ENCODE results near the gene ERLIN1. TPM values are rescaled to one million over a fixed set of nuclear protein-coding genes. Genes with fewer than 3 reads are reported as not detected.

ERLIN1 gene
- total RNA-seq, 1 experiment from 2014 or later: 33.0 TPM

GRCh38 chr10:100154666-100155065, 31.2 kb downstream of the ERLIN1 start:
- H2BK15ac ChIP-seq (ENCODE audit: low read depth, low read length): no peak overlapping the region
- H4K8ac ChIP-seq (replicated peaks; ENCODE audit: insufficient read length, low read depth, low read length): no peak overlapping the region
- no peak overlapping the region for H2BK5ac ChIP-seq (ENCODE audit: insufficient read length, low read length)
- no peak overlapping the region for H2BK20ac ChIP-seq (ENCODE audit: low read depth, low read length, poor library complexity, severe bottlenecking)
- no CpG with 5 or more reads among the region's 4 CpGs for WGBS (ENCODE audit: extremely low coverage, insufficient read length, low lambda C conversion rate)
- no peak overlapping the region for H2AK5ac ChIP-seq (ENCODE audit: insufficient read length, low read length)
- H3K27me3 Mint-ChIP-seq (ENCODE audit: low read depth): no peaks in the 10 kb centered on the region
- peaks cover 0 to 2% of the 10 kb centered on the region in 2 experiments; a peak in 2 of 4 replicates for H3K4me1 Mint-ChIP-seq
- no peak for TF ChIP-seq CTCF (conservative IDR thresholded peaks at IDR 0.05)
- H3K56ac ChIP-seq (ENCODE audit: insufficient read length, low read depth, low read length): no peak overlapping the region
- H3K79me2 ChIP-seq (ENCODE audit: insufficient read depth, low read length): no peaks in the 10 kb centered on the region
- no peaks in the 10 kb centered on the region for H3K9me3 Mint-ChIP-seq
- H2BK12ac ChIP-seq (ENCODE audit: insufficient read length, low read depth, low read length): no peak overlapping the region
- H3K27me3 ChIP-seq (ENCODE audit: insufficient read depth, low read length): no peaks in the 10 kb centered on the region
- H3K18ac ChIP-seq (ENCODE audit: insufficient read length, low read depth, low read length): no peak overlapping the region
- no peak overlapping the region for H4K91ac ChIP-seq (ENCODE audit: insufficient read length, low read depth, low read length)
- H3K36me3 Mint-ChIP-seq (ENCODE audit: insufficient read depth in 1 of 3, low read depth in 3 of 3): peaks cover 8 to 54% (median 43%) of the 10 kb centered on the region in 3 experiments; a peak in 6 of 7 replicates
- H4K20me1 ChIP-seq (ENCODE audit: control insufficient read depth, insufficient read depth, insufficient read length): no peaks in the 10 kb centered on the region
- no peak overlapping the region for H3T11ph ChIP-seq (ENCODE audit: low read length)
- no peaks in the 10 kb centered on the region for H3K23me2 ChIP-seq (ENCODE audit: insufficient read length, low read depth, low read length, poor library complexity, severe bottlenecking)
- no peaks in the 10 kb centered on the region for H3K79me1 ChIP-seq (ENCODE audit: insufficient read depth, low read depth, low read length, poor library complexity, severe bottlenecking)
- no peak overlapping the region for H2BK120ac ChIP-seq (ENCODE audit: low read depth, low read length, poor library complexity, severe bottlenecking)
- H3K14ac ChIP-seq (ENCODE audit: insufficient read depth, low read length): no peak overlapping the region
- H3K9ac ChIP-seq (ENCODE audit: extremely low read depth, insufficient read length, low read length): no peak overlapping the region
- H3K4me1 ChIP-seq (ENCODE audit: insufficient read depth, low read length): no peaks in the 10 kb centered on the region
- no peaks in the 10 kb centered on the region for H3K9me3 ChIP-seq (ENCODE audit: control insufficient read depth, low read depth, low read length)
- H3K27ac Mint-ChIP-seq: no peak overlapping the region
- no peak overlapping the region for H3K27ac ChIP-seq (ENCODE audit: insufficient read length, low read depth, low read length)
- H3K4me3 Mint-ChIP-seq: no peak overlapping the region
- no peak overlapping the region for H3K4ac ChIP-seq (ENCODE audit: low read depth, low read length)
- no peak for DNase-seq
- H2AFZ ChIP-seq (ENCODE audit: low read length): no peak overlapping the region
- no peak overlapping the region for H4K5ac ChIP-seq (ENCODE audit: insufficient read length, low read depth, low read length)
- no peak overlapping the region for H3K4me2 ChIP-seq (ENCODE audit: insufficient read depth, insufficient read length, low read length)
- H3K23ac ChIP-seq (ENCODE audit: insufficient read length, low read depth, low read length): no peak overlapping the region
